OCI-LY3 (cell line): ENCODE data around the gene FBXW8.

Experiments
- H2AFZ ChIP-seq: fragments of 200-600, 300-600 bp; shearing (Covaris generic); 2 replicates; pipeline ENCODE4 v1.6.0; 2014; ENCODE audit warnings: antibody characterized with exemption, low read depth, low read length
- H3K27ac ChIP-seq: fragments of 200-600, 300-600 bp; sonication (generic); 2 replicates; pipeline ENCODE4 v1.5.1; 2014; ENCODE audit warnings: mild to moderate bottlenecking, low read length, moderate library complexity, mixed read lengths
- H3K27me3 ChIP-seq: fragments of 200-600, 300-600 bp; sonication (generic); 2 replicates; pipeline ENCODE4 v1.6.1; 2014; ENCODE audit warnings: low read depth, low read length, mixed read lengths
- H3K36me3 ChIP-seq: fragments of 200-600, 300-600 bp; sonication (generic); replicated peaks from 2 replicates; pipeline ENCODE3; 2014; ENCODE audit warnings: low read depth, low read length, mixed read lengths
- H3K4me1 ChIP-seq: fragments of 300-600, 200-600 bp; sonication (generic); 2 replicates; pipeline ENCODE4 v1.6.1; 2014; ENCODE audit warnings: low read length, mixed read lengths
- H3K4me2 ChIP-seq: fragments of 200-600, 300-600 bp; sonication (generic); 2 replicates; pipeline ENCODE4 v1.6.1; 2014; ENCODE audit warnings: low read length, mixed read lengths
- H3K4me3 ChIP-seq: fragments of 300-600, 200-600 bp; sonication (generic); 2 replicates; pipeline ENCODE4 v1.5.1; 2014; ENCODE audit warnings: antibody characterized with exemption, mild to moderate bottlenecking, low read length, moderate library complexity
- H3K79me2 ChIP-seq: fragments of 300-600, 200-600 bp; shearing (Covaris generic); 2 replicates; pipeline ENCODE4 v1.6.1; 2014; ENCODE audit warnings: mild to moderate bottlenecking, low read length, mixed read lengths
- H3K9ac ChIP-seq: fragments of 300-600, 200-600 bp; shearing (Covaris generic); 2 replicates; pipeline ENCODE4 v1.6.0; 2014; ENCODE audit warnings: mild to moderate bottlenecking, low read length, moderate library complexity
- H3K9me3 ChIP-seq: fragments of 200-600, 300-600 bp; shearing (Covaris generic); 2 replicates; pipeline ENCODE4 v1.6.1; 2014; ENCODE audit warnings: low read length, mixed read lengths; ENCODE audit not compliant: insufficient read depth
- H4K20me1 ChIP-seq: fragments of 200-600, 300-600 bp; sonication (generic); 2 replicates; pipeline ENCODE4 v1.6.1; 2016; ENCODE audit warnings: low read length, mixed read lengths; ENCODE audit not compliant: insufficient read depth
- CTCF ChIP-seq: fragments of 200-600, 300-600 bp; sonication (generic); IDR thresholded peaks from 2 replicates; pipeline ENCODE4 v1.5.1; 2014; ENCODE audit warnings: antibody characterized with exemption, low read length, low read depth
- EZH2phosphoT487 ChIP-seq: fragments of 200-600 bp; shearing (Covaris generic); IDR thresholded peaks from 2 replicates; pipeline ENCODE4 v1.6.1; 2018; ENCODE audit warnings: antibody characterized with exemption, mixed run types, low read depth

The FBXW8 gene

GRCh38 chr12:117023998-117024960 lies 113.5 kb downstream of the FBXW8 start:
- H3K4me1 ChIP-seq, result no peaks in the 10 kb centered on the region
- no peak overlapping the region for H3K9ac ChIP-seq
- no peaks in the 10 kb centered on the region for H3K9me3 ChIP-seq
- no peak overlapping the region for H3K27ac ChIP-seq
- H3K4me2 ChIP-seq, result no peak overlapping the region
- H2AFZ ChIP-seq, result no peak overlapping the region
- no peaks in the 10 kb centered on the region for H3K79me2 ChIP-seq
- H3K4me3 ChIP-seq, result no peak overlapping the region
- TF ChIP-seq CTCF (no peak), EZH2phosphoT487 (no peak)
- H4K20me1 ChIP-seq, result 0 out of 2 replicates have a peak, but pooled peaks cover 4% of the 10 kb centered on the region
- H3K27me3 ChIP-seq, result no peaks in the 10 kb centered on the region
- H3K36me3 ChIP-seq, result peaks cover 60% of the 10 kb centered on the region

GRCh38 chr12:117024961-117025480 lies 114.3 kb downstream of the FBXW8 start:
- Histone ChIP-seq H3K9me3 (no peaks in the 10 kb centered on the region), H3K4me1 (no peaks in the 10 kb centered on the region), H3K9ac (no peak overlapping the region), H3K79me2 (no peaks in the 10 kb centered on the region), H3K4me3 (no peak overlapping the region), H4K20me1 (0 out of 2 replicates have a peak, but pooled peaks cover 4% of the 10 kb centered on the region), H3K36me3 (peaks cover 62% of the 10 kb centered on the region), H3K27ac (no peak overlapping the region), H3K27me3 (no peaks in the 10 kb centered on the region), H3K4me2 (no peak overlapping the region), H2AFZ (no peak overlapping the region)
- no peak for TF ChIP-seq EZH2phosphoT487
- TF ChIP-seq CTCF, result no peak

- no peak overlapping the region for H3K9ac ChIP-seq
- no peak overlapping the region for H3K4me3 ChIP-seq
- H3K79me2 ChIP-seq, result no peaks in the 10 kb centered on the region
- no peak overlapping the region for H3K27ac ChIP-seq
- H2AFZ ChIP-seq, result no peak overlapping the region
- no peaks in the 10 kb centered on the region for H3K27me3 ChIP-seq
- H4K20me1 ChIP-seq, result 0 out of 2 replicates have a peak, but pooled peaks cover 4% of the 10 kb centered on the region
- no peaks in the 10 kb centered on the region for H3K9me3 ChIP-seq
- H3K4me2 ChIP-seq, result no peak overlapping the region
- peak; percentile 94 for TF ChIP-seq CTCF
- TF ChIP-seq EZH2phosphoT487, result no peak
- peaks cover 63% of the 10 kb centered on the region for H3K36me3 ChIP-seq
- H3K4me1 ChIP-seq, result no peaks in the 10 kb centered on the region
These were observed 114.9 kb downstream of the FBXW8 start for GRCh38 chr12:117025481-117026151.

- Histone ChIP-seq H3K27ac (no peak overlapping the region), H3K27me3 (no peaks in the 10 kb centered on the region), H4K20me1 (0 out of 2 replicates have a peak, but pooled peaks cover 4% of the 10 kb centered on the region), H3K4me2 (no peak overlapping the region), H3K4me1 (no peaks in the 10 kb centered on the region), H3K4me3 (no peak overlapping the region), H3K9me3 (no peaks in the 10 kb centered on the region), H2AFZ (no peak overlapping the region), H3K36me3 (peaks cover 59% of the 10 kb centered on the region), H3K79me2 (no peaks in the 10 kb centered on the region), H3K9ac (no peak overlapping the region)
- TF ChIP-seq CTCF, result no peak
- no peak for TF ChIP-seq EZH2phosphoT487
These were observed 115.6 kb downstream of the FBXW8 start for GRCh38 chr12:117026343-117026742.
